GM23338 (cell line): ENCODE data around the gene CRX.

Experiments
- CREB1 ChIP-seq: fragments of 250-450 bp; sonication (Bioruptor Pico); IDR thresholded peaks from 2 replicates; pipeline ENCODE4 v1.5.0; 2020; ENCODE audit warnings: low read depth, mild to moderate bottlenecking, moderate library complexity
- CTCF ChIP-seq, 2 experiments: fragments of 200-600 bp in 1 of 2; sonication (generic) in 1 of 2; conservative IDR thresholded peaks; 2 replicates each; pipeline versions ENCODE4 v1.5.1 to v1.6.1; 2016 to 2017; ENCODE audit warnings: antibody characterized with exemption in 2 of 2, low read depth in 2 of 2, mild to moderate bottlenecking in 2 of 2, moderate library complexity in 1 of 2
- EZH2 ChIP-seq: fragments of 200-600 bp; sonication (generic); IDR thresholded peaks from one replicate; pipeline ENCODE4 v1.8.0; 2017; ENCODE audit warnings: antibody characterized with exemption, mild to moderate bottlenecking, low read depth; ENCODE audit not compliant: unreplicated experiment
- EZH2phosphoT487 ChIP-seq: fragments of 200-600 bp; sonication (generic); IDR thresholded peaks from one replicate; pipeline ENCODE4 v1.8.1; 2018; ENCODE audit warnings: antibody characterized with exemption; ENCODE audit not compliant: unreplicated experiment
- JUNB ChIP-seq: IDR thresholded peaks from one replicate; pipeline ENCODE4 v1.6.1; 2016; ENCODE audit warnings: antibody characterized with exemption; ENCODE audit not compliant: unreplicated experiment
- NANOG ChIP-seq: IDR thresholded peaks from 2 replicates; pipeline ENCODE4 v1.6.1; 2016; ENCODE audit warnings: antibody characterized with exemption, borderline replicate concordance
- POLR2AphosphoS5 ChIP-seq: IDR thresholded peaks from 2 replicates; pipeline ENCODE4 v1.6.1; 2016; ENCODE audit warnings: antibody characterized with exemption, low read depth
- REST ChIP-seq: IDR thresholded peaks from one replicate; pipeline ENCODE4 v1.6.1; 2018; ENCODE audit warnings: antibody characterized with exemption; ENCODE audit not compliant: unreplicated experiment
- ZNF114 ChIP-seq: fragments of 250-450 bp; sonication (Bioruptor Pico); IDR thresholded peaks from 2 replicates; pipeline ENCODE4 v1.5.0; 2020; ENCODE audit warnings: mild to moderate bottlenecking, moderate library complexity
- ZNF331 ChIP-seq: fragments of 250-450 bp; sonication (Bioruptor Pico); IDR thresholded peaks from 2 replicates; pipeline ENCODE4 v1.5.0; 2020; ENCODE audit warnings: low read depth, mild to moderate bottlenecking, moderate library complexity
- TF ChIP-seq, protein P1 (sequence below): IDR thresholded peaks from 2 replicates; pipeline ENCODE4 v1.6.1; 2016; ENCODE audit warnings: antibody characterized with exemption

GRCh38 chr19:47842941-47843340, 21.2 kb downstream of the CRX start:
- TF ChIP-seq CTCF (conservative IDR thresholded peaks at IDR 0.05; ENCODE audit: low read depth in 2 of 2) (no peak), EZH2 (no peak), ZNF114 (CRISPR knock-in tag) (no peak), ZNF331 (CRISPR knock-in tag) (no peak), POLR2AphosphoS5 (no peak), EZH2phosphoT487 (no peak), REST (no peak), CREB1 (no peak), NANOG (no peak), JUNB (no peak)
- TF ChIP-seq, protein P1, sequence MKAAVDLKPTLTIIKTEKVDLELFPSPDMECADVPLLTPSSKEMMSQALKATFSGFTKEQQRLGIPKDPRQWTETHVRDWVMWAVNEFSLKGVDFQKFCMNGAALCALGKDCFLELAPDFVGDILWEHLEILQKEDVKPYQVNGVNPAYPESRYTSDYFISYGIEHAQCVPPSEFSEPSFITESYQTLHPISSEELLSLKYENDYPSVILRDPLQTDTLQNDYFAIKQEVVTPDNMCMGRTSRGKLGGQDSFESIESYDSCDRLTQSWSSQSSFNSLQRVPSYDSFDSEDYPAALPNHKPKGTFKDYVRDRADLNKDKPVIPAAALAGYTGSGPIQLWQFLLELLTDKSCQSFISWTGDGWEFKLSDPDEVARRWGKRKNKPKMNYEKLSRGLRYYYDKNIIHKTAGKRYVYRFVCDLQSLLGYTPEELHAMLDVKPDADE: no peak
